Measurements from ENCODE around the gene CYBA. TPM values are rescaled to one million over a fixed set of nuclear protein-coding genes. Genes with fewer than 3 reads are reported as not detected.

CYBA gene
- polyA plus RNA-seq, 4 donors, result 89.6 to 180 (median 148) TPM

DNA sequence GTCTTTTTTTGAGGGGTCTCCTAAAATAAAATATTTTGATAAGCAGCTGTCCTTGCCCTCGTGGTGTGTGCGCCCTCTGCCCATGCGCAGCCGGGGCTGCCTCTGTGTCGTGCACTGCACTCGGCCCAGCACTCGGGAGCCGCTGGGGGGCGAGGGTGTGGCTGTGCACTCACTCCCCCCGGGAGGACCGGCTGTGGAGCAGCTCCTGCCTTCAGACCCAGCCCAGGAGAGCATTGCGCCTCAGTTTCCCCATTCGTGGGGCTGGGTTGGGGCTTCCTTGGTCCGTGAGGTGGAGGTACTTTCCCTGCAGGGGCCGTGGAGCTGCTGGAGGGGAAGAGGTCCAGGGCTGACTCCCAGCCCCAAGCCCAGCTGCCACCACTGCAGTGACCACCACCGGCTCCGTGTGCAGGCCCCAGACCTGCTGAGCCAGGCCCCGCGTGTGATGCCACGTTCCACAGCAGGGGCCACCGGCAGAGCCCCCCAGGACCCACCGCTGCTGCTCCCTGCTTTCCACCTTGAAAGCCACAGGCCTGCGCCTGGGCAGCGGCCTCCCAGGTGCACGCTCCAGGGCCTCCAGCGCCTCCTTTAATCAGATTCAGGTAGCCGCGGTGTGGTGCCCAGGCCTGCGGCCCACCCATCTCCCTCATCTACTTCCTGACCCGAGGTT lies 18.8 kb downstream of the CYBA start:
- DNase-seq (ENCODE audit: low read depth in 4 of 4, low spot score in 2 of 4), result no peak

GRCh38 chr16:88631384-88631783 lies 19.5 kb downstream of the CYBA start:
- DNase-seq (ENCODE audit: low read depth in 4 of 4, low spot score in 2 of 4), result no peak

DNA sequence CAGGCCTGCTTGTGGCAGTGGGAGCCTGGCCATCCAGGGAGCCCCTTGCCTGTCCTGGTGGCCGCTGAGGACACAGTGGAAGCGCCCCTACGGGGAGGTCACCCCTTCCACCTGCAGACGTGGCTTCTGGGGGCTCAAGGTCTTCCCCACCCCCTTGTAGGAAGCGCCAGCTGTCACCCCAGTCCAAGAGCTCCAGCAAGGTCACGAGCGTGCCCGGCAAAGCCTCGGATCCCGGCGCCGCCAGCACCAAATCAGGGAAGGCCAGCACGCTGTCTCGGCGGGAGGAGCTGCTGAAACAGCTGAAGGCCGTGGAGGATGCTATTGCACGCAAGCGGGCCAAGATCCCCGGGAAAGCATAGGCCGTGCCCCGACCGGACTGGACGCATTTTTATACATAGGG lies 19.9 kb downstream of the CYBA start:
- no peak for DNase-seq (ENCODE audit: low read depth in 4 of 4, low spot score in 2 of 4)

DNA sequence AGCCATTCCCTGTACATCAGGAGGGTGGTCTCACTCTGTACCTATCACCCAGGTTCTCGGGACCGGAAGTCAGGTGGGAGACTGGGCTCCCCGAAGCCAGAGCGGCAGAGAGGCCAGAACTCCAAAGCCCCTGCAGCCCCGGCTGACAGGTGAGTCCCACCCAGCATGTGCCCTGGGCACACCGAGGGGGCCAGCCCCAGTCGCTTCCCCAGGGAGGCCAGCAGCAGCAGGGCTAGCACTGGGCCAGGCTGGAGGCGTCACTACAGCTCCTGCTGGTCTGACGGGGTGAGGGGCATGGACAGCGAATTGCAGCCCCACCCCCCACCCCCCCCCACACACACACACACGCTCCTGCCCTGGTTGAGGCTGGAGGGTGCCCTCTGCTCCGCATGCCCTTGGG lies 20.4 kb downstream of the CYBA start:
- DNase-seq (ENCODE audit: low read depth in 4 of 4, low spot score in 2 of 4), result no peak

DNA sequence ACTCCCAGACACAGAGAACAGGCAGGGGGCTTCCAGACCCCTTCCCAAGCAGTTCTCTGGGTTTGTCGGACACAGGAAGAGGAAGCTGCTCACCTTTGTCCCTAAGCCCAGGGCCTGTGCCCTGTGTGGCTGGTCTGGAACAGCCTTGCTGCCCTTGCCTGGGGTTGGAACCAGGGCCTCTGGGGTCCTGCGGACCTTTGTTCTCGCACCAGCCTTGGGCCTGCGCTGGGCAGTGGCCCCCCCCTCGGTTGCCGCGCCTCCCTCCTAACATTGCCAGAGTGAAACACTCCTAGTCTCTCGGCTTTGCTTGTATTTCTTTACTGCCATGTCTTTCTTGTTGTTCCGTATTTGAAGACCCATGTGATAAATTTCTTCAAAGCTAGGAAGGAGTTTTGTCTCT lies 21.0 kb downstream of the CYBA start:
- DNase-seq (ENCODE audit: low read depth in 4 of 4, low spot score in 2 of 4), result no peak

- no peak for DNase-seq (ENCODE audit: low read depth in 4 of 4, low spot score in 2 of 4)
Observed at GRCh38 chr16:88628512-88628974, 22.3 kb downstream of the CYBA start.

DNA sequence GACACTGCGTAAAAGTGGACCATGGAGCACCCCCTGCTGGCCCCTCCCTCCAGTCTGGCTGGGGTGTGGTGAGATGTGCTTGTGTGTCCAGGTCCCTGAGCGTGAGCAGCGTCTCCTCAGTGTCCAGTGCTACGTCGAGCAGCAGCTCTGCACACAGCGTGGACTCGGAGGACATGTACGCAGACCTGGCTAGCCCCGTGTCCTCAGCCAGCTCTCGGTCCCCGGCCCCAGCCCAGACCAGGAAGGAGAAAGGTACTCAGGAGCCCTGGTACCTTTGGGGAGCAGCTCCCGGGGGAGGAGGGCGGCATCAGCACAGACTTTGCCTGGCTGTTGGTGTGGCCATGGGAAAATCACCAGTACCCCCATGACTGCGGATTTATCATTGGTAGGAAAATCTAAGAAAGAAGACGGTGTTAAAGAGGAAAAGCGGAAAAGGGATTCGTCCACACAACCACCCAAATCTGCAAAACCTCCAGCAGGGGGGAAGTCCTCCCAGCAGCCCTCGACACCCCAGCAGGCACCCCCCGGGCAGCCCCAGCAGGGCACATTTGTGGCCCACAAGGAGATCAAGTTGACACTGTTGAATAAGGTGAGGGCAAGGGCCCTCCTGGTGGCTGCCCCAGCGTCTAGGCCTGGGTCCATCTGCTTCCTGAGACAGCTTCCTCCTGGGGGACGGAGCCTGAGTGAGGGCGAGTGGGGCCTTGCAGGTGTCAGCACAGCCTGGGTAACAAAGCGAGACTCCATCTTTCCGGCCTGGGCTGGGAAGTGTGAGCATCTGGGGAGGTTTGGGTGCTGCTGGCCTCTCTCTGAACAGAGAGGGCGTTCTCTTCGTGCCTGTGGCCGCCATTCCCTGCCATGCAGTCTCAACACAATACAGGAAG lies 23.1 kb downstream of the CYBA start:
- DNase-seq (ENCODE audit: low read depth in 4 of 4, low spot score in 2 of 4), result no peak

DNA sequence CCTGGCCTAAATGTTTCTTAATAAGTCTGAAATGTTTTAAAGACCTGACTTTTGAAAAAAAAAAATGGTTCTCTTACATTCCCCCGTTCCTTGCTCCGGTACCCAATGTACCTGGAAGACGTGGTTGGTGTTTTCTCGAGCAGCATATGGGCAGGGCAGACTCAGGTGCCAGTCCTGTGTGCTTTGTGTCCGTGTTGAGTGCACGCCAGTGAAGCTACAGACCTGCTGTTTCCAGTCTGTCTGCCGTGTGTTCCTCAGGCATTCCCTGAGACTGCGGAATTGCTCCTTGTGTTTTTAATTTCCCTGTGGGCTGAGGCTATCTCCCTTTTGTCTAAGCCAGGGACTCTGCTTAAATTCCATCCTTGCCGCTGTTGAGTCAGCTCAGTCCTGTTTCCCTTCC lies 24.2 kb downstream of the CYBA start:
- no peak for DNase-seq (ENCODE audit: low read depth in 4 of 4, low spot score in 2 of 4)

DNA sequence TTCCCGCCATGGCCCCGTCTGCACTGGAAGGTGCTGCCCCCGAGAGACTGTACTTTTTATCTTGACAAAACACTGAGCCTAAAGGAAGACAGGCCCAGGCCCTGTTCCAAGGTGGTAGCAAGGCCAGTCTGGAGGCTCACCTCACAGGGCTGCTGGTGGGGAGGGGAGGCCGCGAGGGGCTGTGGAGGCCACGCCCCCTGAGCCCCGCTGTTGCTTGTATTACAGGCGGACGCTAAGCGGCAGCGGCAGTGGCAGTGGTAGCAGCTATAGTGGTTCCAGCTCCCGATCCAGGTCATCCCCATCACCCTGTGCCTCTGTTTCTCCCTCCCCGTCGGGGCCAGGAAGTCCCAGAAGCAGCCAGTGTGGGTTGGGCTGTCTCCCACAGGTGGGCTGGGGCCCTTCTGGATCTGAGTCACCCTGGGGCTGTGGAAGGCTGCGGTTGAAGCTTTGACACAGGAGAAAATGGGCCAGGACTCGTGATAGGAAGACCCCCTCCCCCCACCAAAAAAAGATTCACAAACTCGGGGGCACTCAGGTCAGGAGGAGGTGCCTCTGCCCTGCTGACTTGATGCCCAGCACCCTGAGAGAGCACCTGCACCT lies 25.8 kb downstream of the CYBA start:
- DNase-seq (ENCODE audit: low read depth in 4 of 4, low spot score in 2 of 4), result no peak

- DNase-seq (ENCODE audit: low read depth in 4 of 4, low spot score in 2 of 4), result no peak
Observed at GRCh38 chr16:88624481-88624880, 26.4 kb downstream of the CYBA start.

DNA sequence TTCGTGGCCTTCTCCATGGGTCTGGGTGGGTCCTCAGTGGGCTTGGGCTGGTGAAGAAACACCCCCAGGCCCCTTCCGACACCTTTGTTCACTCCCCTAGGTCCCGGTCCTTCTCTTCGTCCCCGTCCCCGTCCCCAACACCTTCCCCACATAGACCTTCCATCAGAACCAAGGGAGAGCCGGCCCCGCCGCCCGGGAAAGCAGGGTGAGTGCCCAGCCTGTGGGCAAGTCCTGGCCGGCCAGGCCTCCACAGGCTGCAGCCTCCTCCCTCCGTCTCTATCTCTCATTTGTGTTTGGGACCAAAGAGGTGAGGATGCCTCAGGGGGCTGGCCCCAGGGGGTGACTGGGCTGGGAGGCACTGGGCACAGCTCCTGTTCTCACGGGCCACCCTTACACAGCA lies 27.0 kb downstream of the CYBA start:
- DNase-seq (ENCODE audit: low read depth in 4 of 4, low spot score in 2 of 4), result no peak

- DNase-seq (ENCODE audit: low read depth in 4 of 4, low spot score in 2 of 4), result no peak
Observed at GRCh38 chr16:88622866-88623265, 28.0 kb downstream of the CYBA start.

GRCh38 chr16:88622125-88622524 lies 28.7 kb downstream of the CYBA start:
- no peak for DNase-seq (ENCODE audit: low read depth in 4 of 4, low spot score in 2 of 4)

GRCh38 chr16:88619859-88620815 lies 30.7 kb downstream of the CYBA start:
- DNase-seq (ENCODE audit: low read depth in 4 of 4, low spot score in 2 of 4), result no peak

DNA sequence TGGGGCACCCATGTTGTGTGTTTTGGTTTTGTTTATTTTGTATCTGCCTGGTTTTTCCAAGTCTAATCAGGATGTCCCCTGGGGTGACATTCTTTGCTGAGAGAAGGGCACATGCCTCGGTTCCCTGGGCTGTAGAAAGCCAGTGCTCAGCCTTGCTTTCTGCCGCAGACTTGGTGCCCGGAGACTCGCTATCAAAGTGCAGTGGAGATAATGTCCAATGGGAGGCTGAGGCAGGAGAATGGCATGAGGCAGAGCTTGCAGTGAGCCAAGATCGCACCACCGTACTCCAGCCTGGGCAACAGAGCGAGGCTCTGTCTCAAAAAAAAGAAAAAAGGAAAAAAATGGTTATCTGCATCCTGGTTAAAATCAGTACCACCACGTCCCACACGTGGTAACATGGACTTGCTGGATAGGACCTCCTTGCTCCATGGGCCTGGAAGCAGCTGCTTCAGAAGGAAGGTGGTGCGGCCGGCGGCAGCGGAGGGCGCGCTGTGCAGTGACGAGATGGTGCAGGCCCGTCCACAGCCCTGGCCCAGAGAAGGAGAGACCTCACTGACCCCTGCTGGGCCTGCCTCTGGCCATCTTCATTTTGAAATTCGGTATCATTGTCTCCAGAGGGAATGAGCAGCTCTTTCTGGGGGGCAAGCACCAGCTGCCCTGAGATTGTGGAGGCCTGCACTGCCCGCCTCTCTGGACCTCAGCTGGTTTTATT lies 31.7 kb downstream of the CYBA start:
- no peak for DNase-seq (ENCODE audit: low read depth in 4 of 4, low spot score in 2 of 4)

DNA sequence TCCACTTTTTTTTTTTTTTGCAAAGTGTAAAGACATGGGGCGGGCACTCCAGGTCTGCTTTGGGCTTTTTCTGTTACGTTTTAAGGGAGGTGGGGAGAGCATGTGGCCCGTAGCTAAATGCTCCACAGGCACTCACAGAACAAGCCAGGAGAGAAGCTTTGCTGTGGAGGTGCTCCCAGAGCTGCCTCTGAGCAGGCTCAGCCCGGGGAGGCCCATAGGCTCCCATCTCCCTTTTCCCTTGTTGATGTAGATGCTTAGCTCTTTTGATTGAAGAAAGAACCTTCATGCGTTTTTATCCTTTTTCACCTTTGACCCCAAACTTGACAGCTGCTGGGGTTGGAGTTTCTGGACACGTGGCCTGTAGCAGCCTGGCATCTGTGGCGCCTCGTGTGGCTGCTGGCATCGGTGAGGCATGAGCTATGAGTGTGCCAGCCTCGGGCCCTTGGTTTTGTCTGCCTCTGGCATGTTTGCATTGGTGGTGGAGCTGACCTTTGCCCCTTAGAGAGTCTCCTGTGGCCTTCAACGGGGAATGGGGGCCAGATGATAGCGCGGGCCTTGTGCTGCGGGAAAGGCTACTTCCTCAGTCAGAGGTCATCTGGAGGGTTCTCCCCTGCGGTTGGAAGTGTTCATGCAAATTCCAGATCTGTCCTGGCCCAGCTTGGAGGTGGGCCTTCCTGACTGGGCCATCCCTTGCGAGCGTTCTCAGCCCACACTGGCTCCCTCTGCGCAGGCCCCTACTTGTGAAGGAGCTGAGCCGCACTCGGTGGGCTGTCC lies 32.5 kb downstream of the CYBA start:
- DNase-seq (ENCODE audit: low read depth in 4 of 4, low spot score in 2 of 4), result no peak

- DNase-seq (ENCODE audit: low read depth in 4 of 4, low spot score in 2 of 4), result no peak
Observed at GRCh38 chr16:88617268-88618031, 33.4 kb downstream of the CYBA start.

GRCh38 chr16:88616736-88617135 lies 34.1 kb downstream of the CYBA start:
- DNase-seq (ENCODE audit: low read depth in 4 of 4, low spot score in 2 of 4), result no peak

Measured in left renal cortex interstitium (tissue), 4 donors.